GM10248 (cell line): ENCODE measurements around the gene MS4A1.

Experiments used
- CTCF ChIA-PET: fragments of 300-600 bp; sonication (Branson Sonifier 250); formaldehyde crosslinking; extraction: SDS; loops from one replicate; lab custom pipeline; 2021; ENCODE audit warnings: antibody characterized with exemption; lab: Yijun Ruan, JAX
- POLR2A ChIA-PET: fragments of 350-650 bp; sonication (Branson Sonifier 250); formaldehyde crosslinking; extraction: SDS; loops from one replicate; lab custom pipeline; 2020; ENCODE audit warnings: antibody characterized with exemption; lab: Yijun Ruan, JAX
- DNase-seq: peaks from one replicate; pipeline ENCODE4 v3.0.0; 2012; ENCODE audit errors: extremely low spot score
- CTCF ChIP-seq: IDR thresholded peaks from 2 replicates; pipeline ENCODE4 v1.5.1; 2012; ENCODE audit warnings: mild to moderate bottlenecking, low read depth; ENCODE audit errors: extremely low read depth, missing control alignments, control extremely low read depth

The MS4A1 gene

DNA sequence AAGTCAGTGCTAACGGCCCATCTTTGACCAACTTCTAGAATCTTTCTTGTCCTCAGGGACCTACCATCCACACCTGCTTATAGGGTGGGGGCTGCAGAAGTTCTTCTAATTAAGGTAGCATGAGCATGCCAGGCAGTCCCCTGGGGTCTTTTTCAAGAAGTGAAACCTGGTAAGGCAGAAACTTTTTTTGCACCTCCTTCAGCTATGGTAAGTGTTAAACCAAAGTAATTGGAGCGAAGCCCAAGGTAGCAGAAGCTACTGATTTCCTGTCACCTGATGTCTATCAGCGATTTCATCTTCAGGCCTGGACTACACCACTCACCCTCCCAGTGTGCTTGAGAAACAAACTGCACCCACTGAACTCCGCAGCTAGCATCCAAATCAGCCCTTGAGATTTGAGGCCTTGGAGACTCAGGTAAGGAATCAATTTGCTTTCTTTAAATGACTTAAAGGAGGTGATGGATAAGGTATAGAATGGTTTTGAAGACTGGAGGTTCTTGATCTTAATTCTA is at the start of gene MS4A1:
Gene MS4A1, plus strand, starts transcription at position 317 of the 512 bp plus-strand sequence. CDS start 6,528 bp downstream, outside the sequence.
- TF ChIP-seq CTCF: no peak
- ChIA-PET CTCF (interaction anchor here (0.8 to 7.2 kb wide), 6 partner anchors 24 to 178 kb away, joined by 3 to 42 read pairs (median 4); no protein-coding TSS in a partner anchor), POLR2A (no interaction called here)
- DNase-seq: peak; percentile 66

- POLR2A ChIA-PET: no interaction called here
Measured at GRCh38 chr11:60420015-60420414, 35.6 kb upstream of the MS4A1 start.

DNA sequence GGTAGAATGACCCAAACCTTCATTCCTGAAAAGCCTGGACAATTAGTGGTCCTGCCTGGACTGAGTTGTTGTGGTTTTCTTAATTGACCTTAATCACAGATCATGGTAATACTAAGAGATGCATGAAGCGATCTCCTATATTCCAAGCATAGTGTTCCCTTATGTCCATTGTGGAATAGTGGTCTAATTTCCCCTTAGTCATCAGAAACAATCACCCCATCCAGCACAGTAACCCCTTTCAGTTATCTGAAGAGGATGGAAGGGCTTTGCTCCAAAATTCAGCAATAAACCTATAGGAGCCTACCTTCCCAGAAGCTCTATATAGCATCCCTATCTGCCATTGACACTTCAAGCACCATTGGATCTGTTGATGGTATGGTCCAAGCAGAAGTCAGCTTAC is 33.0 kb upstream of the MS4A1 start:
- ChIA-PET POLR2A (no interaction called here), CTCF (interaction anchor here (1.5 kb wide), 1 partner anchor 34 kb away, joined by 3 read pairs; no protein-coding TSS in a partner anchor)
- no peak for TF ChIP-seq CTCF
- no peak for DNase-seq

More at GRCh38 chr11:60420015-60420414, 35.6 kb upstream of the MS4A1 start:
- DNase-seq: no peak
- no peak for TF ChIP-seq CTCF
- CTCF ChIA-PET: interaction anchor here (1.0 to 1.3 kb wide), 4 partner anchors 12 to 57 kb away, joined by 3 to 4 read pairs (median 4); no protein-coding TSS in a partner anchor

DNA sequence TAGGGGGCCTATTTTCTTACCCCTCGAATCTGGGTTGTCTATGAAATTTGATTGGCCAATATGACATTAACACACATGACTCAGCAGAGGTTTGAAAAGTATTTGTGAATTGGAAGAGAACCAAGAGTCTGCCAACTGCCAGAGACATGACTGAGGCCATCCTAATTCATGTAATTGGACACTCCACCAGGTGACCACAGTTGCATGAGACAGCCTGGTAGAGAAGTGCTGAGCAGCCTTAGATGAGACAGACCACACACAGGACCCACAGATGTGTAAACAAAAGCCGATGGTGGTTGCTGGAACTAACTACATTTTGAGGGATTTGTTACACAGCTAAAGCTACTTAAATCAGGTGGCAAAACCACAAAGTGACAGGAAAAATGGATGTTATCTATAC is 27.1 kb upstream of the MS4A1 start:
- CTCF ChIA-PET: no interaction called here
- no peak for DNase-seq
- no peak for TF ChIP-seq CTCF
- POLR2A ChIA-PET: no interaction called here

DNA sequence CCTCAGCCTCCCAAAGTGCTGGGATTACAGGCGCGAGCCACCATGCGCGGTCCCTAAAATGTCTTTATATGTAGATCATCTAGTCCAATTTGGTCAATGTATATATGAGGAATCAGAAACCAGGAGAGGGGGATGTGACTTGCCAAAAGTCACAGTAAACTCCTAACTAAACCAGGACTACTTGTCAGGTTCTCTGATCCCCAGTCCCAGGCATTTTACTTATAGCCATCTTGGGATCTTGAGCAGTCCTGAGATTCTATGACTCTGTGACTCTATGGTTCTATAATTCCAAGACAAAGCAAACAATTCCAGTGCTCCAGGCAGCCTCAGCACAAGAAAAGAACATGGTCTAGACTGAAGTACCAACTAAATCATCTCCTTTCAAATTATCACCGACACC is 26.4 kb upstream of the MS4A1 start, which contains the start of gene MS4A5:
Gene MS4A5, plus strand, starts transcription at position 301 of the 400 bp plus-strand sequence. CDS start 103 bp downstream, outside the sequence.
- ChIA-PET POLR2A (no interaction called here), CTCF (no interaction called here)
- TF ChIP-seq CTCF: no peak
- DNase-seq: no peak

GRCh38 chr11:60431251-60431650 is 24.4 kb upstream of the MS4A1 start:
- TF ChIP-seq CTCF: no peak
- ChIA-PET POLR2A (no interaction called here), CTCF (interaction anchor here (1.3 to 2.2 kb wide), 4 partner anchors 11 to 86 kb away, joined by 3 to 5 read pairs (median 4); no protein-coding TSS in a partner anchor)
- DNase-seq: no peak
